ENCODE measurements around the gene KCNJ16. TPM values are rescaled to one million over a fixed set of nuclear protein-coding genes. Genes with fewer than 3 reads are reported as not detected.

Gene KCNJ16
- total RNA-seq, 4 donors from 2014 or later: 2.4 to 36.2 (median 22.4) TPM

- DNase-seq (ENCODE audit: low spot score in 2 of 2): no peak
- Histone ChIP-seq H3K4me3 (no peak overlapping the region), H3K36me3 (peaks cover 0 to 17% (median 0%) of the 10 kb centered on the region in 3 donors), H3K27me3 (peaks cover 0 to 11% of the 10 kb centered on the region in 2 donors), H3K4me1 (peaks cover 0 to 31% (median 3%) of the 10 kb centered on the region in 4 donors), H3K27ac (no peak overlapping the region), H3K9me3 (no peaks in the 10 kb centered on the region)
- TF ChIP-seq POLR2A (IDR thresholded peaks at IDR 0.05) (no peak), EP300 (IDR thresholded peaks at IDR 0.05) (no peak)
- TF ChIP-seq, protein P1, sequence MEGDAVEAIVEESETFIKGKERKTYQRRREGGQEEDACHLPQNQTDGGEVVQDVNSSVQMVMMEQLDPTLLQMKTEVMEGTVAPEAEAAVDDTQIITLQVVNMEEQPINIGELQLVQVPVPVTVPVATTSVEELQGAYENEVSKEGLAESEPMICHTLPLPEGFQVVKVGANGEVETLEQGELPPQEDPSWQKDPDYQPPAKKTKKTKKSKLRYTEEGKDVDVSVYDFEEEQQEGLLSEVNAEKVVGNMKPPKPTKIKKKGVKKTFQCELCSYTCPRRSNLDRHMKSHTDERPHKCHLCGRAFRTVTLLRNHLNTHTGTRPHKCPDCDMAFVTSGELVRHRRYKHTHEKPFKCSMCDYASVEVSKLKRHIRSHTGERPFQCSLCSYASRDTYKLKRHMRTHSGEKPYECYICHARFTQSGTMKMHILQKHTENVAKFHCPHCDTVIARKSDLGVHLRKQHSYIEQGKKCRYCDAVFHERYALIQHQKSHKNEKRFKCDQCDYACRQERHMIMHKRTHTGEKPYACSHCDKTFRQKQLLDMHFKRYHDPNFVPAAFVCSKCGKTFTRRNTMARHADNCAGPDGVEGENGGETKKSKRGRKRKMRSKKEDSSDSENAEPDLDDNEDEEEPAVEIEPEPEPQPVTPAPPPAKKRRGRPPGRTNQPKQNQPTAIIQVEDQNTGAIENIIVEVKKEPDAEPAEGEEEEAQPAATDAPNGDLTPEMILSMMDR (IDR thresholded peaks at IDR 0.05): no peak
- 54 to 59% methylated on average over 2 of the region's 2 CpGs for WGBS, 2 donors
Observed at GRCh38 chr17:70172449-70172848, 97.4 kb downstream of the KCNJ16 start.

DNA sequence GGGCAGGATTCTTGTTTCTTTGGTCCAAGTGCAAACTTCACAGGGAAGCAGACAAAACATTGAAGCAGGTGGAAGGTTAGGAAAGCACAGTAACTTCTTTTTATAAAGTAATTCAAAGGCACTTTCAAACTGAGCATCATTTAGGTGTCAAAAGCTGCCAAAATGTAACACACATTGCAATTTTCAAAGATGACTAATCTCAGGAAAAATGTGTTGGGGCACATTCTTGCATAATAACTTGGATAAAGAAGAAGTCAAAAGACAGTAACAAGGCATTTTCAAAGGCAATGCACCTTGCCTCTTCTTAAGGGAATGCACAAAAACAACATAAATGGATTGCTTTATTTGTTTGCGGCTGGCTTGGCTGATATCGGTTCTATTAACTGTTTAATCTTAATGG is 97.9 kb downstream of the KCNJ16 start:
- Histone ChIP-seq H3K36me3 (peaks cover 0 to 17% (median 0%) of the 10 kb centered on the region in 3 donors), H3K4me3 (no peak overlapping the region), H3K27ac (no peak overlapping the region), H3K4me1 (peaks cover 0 to 27% (median 2%) of the 10 kb centered on the region in 4 donors), H3K27me3 (peaks cover 0 to 11% of the 10 kb centered on the region in 2 donors), H3K9me3 (no peaks in the 10 kb centered on the region)
- DNase-seq (ENCODE audit: low spot score in 2 of 2): no peak
- TF ChIP-seq EP300 (IDR thresholded peaks at IDR 0.05) (peak in 1 of 2 donors; percentile 45), POLR2A (IDR thresholded peaks at IDR 0.05) (no peak)
- TF ChIP-seq, protein P1 (IDR thresholded peaks at IDR 0.05): no peak
- WGBS, 2 donors: 49 to 61% methylated on average over 2 of the region's 2 CpGs

DNA sequence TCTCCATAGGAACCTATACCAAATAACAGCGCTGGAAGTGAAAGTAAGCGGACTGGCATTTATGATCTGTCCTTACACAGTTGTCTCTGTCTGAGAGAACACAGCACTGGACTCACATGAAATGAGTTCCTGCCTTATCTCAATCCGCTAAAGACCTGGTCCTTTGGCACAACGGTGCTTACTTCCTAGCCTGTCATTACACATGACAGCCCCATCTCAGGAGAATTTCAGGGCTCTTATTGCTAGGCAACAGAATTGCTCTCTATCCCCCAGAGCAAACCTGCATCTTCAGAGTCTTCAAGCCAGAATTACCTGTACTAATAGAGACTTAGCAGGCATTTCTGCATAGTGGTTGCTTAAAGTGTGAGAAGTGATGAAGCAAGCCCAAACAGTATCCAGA is 98.7 kb downstream of the KCNJ16 start:
- 79 to 89% methylated on average over 4 of the region's 4 CpGs for WGBS, 2 donors
- DNase-seq (ENCODE audit: low spot score in 2 of 2): no peak
- Histone ChIP-seq H3K27ac (no peak overlapping the region), H3K9me3 (no peaks in the 10 kb centered on the region), H3K4me3 (no peak overlapping the region), H3K27me3 (peaks cover 0 to 11% of the 10 kb centered on the region in 2 donors), H3K4me1 (peaks cover 0 to 25% (median 2%) of the 10 kb centered on the region in 4 donors), H3K36me3 (peaks cover 0 to 17% (median 0%) of the 10 kb centered on the region in 3 donors)
- TF ChIP-seq, protein P1 (IDR thresholded peaks at IDR 0.05): no peak
- TF ChIP-seq EP300 (IDR thresholded peaks at IDR 0.05) (no peak), POLR2A (IDR thresholded peaks at IDR 0.05) (no peak)

GRCh38 chr17:70181376-70181775 is 106.4 kb downstream of the KCNJ16 start:
- TF ChIP-seq POLR2A (IDR thresholded peaks at IDR 0.05) (no peak), EP300 (IDR thresholded peaks at IDR 0.05) (no peak)
- TF ChIP-seq, protein P1 (IDR thresholded peaks at IDR 0.05): no peak
- H3K27ac ChIP-seq: no peak overlapping the region
- no peak overlapping the region for H3K4me3 ChIP-seq
- 87 to 90% methylated on average over 5 of the region's 5 CpGs for WGBS, 2 donors
- no peak for DNase-seq (ENCODE audit: low spot score in 2 of 2)
- peaks cover 0 to 1% (median 0%) of the 10 kb centered on the region in 3 donors for H3K36me3 ChIP-seq
- H3K27me3 ChIP-seq: no peaks in the 10 kb centered on the region
- no peaks in the 10 kb centered on the region for H3K9me3 ChIP-seq
- H3K4me1 ChIP-seq: no peaks in the 10 kb centered on the region

DNA sequence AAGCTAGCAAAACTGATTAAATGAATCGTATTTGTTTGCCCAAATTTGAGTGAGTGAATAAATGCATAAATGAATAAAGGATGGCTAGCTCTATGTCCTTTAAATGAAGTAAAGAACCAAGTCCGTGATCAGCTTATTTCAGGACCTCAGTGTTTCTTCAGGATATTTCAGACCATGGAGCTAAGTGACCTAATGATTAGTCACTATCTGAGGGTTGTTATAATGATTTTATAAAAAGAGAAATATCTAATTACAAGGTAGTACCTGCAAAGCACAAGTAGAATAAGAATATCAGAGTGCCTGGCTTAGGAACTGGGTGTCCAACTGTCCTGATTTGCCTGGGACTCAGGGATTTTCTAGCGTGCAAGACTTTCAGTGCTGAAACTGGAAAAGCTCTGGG is 106.8 kb downstream of the KCNJ16 start:
- Histone ChIP-seq H3K9me3 (no peaks in the 10 kb centered on the region), H3K27me3 (no peaks in the 10 kb centered on the region), H3K27ac (no peak overlapping the region), H3K4me3 (no peak overlapping the region), H3K36me3 (no peaks in the 10 kb centered on the region), H3K4me1 (no peaks in the 10 kb centered on the region)
- WGBS, 2 donors: 87 to 91% methylated on average over 3 of the region's 3 CpGs
- TF ChIP-seq, protein P1 (IDR thresholded peaks at IDR 0.05): no peak
- TF ChIP-seq POLR2A (IDR thresholded peaks at IDR 0.05) (no peak), EP300 (IDR thresholded peaks at IDR 0.05) (no peak)
- no peak for DNase-seq (ENCODE audit: low spot score in 2 of 2)
